ENCODE data around the gene TAF11L2.
"Not testable (repeated sequence)": the region's sequence is repeated elsewhere in the genome, so short reads cannot be mapped to it uniquely, and the experiment has no call there.

Gene TAF11L2

GRCh38 chr5:17482790-17483189 is 15.2 kb upstream of the TAF11L2 start:
- Histone ChIP-seq H3K36me3 (ENCODE audit: control insufficient read depth in 2 of 2, insufficient read depth in 2 of 2, low read length in 2 of 2) (no peaks in the 10 kb centered on the region), H3K27me3 (ENCODE audit: control insufficient read depth in 2 of 2, insufficient read depth in 2 of 2, low read length in 2 of 2) (peaks cover 0 to 3% of the 10 kb centered on the region in 2 donors), H3K9me3 (ENCODE audit: control insufficient read depth in 2 of 2, low read length in 2 of 2) (no peaks in the 10 kb centered on the region), H3K4me1 (ENCODE audit: control insufficient read depth in 2 of 2, insufficient read depth in 2 of 2, low read length in 2 of 2) (no peaks in the 10 kb centered on the region), H3K9ac (ENCODE audit: low read depth in 1 of 2, low read length in 2 of 2) (no peak overlapping the region), H3K4me3 (ENCODE audit: low read length in 2 of 2) (no peak overlapping the region), H3K27ac (ENCODE audit: low read depth in 2 of 2, low read length in 2 of 2) (no peak overlapping the region)

DNA sequence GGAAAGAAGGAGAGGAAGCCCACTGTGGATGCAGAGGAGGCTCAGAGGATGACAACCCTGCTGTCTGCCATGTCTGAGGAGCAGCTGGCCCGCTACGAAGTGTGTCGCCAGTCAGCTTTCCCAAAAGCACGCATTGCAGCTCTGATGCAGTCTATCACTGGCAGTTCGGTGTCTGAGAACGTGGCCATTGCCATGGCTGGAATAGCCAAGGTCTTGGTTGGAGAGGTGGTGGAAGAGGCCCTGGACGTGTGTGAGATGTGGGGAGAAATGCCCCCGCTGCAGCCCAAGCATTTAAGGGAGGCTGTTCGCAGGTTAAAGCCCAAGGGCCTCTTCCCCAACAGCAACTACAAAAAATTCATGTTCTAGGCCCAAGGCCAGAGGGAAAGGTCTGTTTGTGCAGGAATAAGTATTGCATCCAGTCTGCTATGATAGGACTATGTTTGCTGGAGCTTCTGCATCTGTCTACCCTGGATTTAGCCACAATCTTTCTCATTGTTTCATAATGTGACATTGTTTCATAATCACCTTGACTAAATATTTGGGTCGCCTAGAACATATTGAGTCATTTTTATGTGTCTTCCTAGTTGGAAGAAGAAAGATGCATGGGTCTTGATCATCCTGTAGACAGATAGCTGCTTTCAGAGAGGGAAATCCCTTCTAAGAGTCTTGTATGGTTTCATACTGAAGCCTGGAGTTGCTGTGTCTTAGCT is 11.4 kb upstream of the TAF11L2 start:
- not testable (repeated sequence) for H3K4me1 ChIP-seq (ENCODE audit: control insufficient read depth in 2 of 2, insufficient read depth in 2 of 2, low read length in 2 of 2); H3K27me3 ChIP-seq (ENCODE audit: control insufficient read depth in 2 of 2, insufficient read depth in 2 of 2, low read length in 2 of 2); H3K36me3 ChIP-seq (ENCODE audit: control insufficient read depth in 2 of 2, insufficient read depth in 2 of 2, low read length in 2 of 2); H3K4me3 ChIP-seq (ENCODE audit: low read length in 2 of 2); H3K9me3 ChIP-seq (ENCODE audit: control insufficient read depth in 2 of 2, low read length in 2 of 2); H3K9ac ChIP-seq (ENCODE audit: low read depth in 1 of 2, low read length in 2 of 2); H3K27ac ChIP-seq (ENCODE audit: low read depth in 2 of 2, low read length in 2 of 2)

DNA sequence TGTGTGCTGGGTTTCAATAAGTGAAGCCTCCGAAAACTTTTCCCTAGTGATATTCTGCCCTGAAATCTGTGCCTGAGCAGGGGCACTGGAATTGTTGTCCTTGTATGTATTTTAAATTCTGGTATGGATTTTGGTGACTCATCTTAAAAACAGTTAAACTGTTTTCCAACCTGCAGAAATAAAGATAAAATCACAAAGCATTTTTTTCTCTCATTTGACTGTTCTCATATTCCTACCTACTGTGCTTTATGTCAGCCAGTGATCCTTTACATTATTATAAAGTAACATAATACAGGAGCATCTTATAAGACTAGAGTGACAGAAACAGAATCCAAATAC is 10.9 kb upstream of the TAF11L2 start:
- Histone ChIP-seq H3K27me3 (ENCODE audit: control insufficient read depth in 2 of 2, insufficient read depth in 2 of 2, low read length in 2 of 2) (no peaks in the 10 kb centered on the region), H3K4me3 (ENCODE audit: low read length in 2 of 2) (no peak overlapping the region), H3K36me3 (ENCODE audit: control insufficient read depth in 2 of 2, insufficient read depth in 2 of 2, low read length in 2 of 2) (no peaks in the 10 kb centered on the region), H3K4me1 (ENCODE audit: control insufficient read depth in 2 of 2, insufficient read depth in 2 of 2, low read length in 2 of 2) (no peaks in the 10 kb centered on the region), H3K27ac (ENCODE audit: low read depth in 2 of 2, low read length in 2 of 2) (no peak overlapping the region), H3K9ac (ENCODE audit: low read depth in 1 of 2, low read length in 2 of 2) (no peak overlapping the region), H3K9me3 (ENCODE audit: control insufficient read depth in 2 of 2, low read length in 2 of 2) (no peaks in the 10 kb centered on the region)

GRCh38 chr5:17491257-17491656 is 6.8 kb upstream of the TAF11L2 start:
- not testable (repeated sequence) for H3K4me3 ChIP-seq (ENCODE audit: low read length in 2 of 2); H3K36me3 ChIP-seq (ENCODE audit: control insufficient read depth in 2 of 2, insufficient read depth in 2 of 2, low read length in 2 of 2); H3K9me3 ChIP-seq (ENCODE audit: control insufficient read depth in 2 of 2, low read length in 2 of 2); H3K27ac ChIP-seq (ENCODE audit: low read depth in 2 of 2, low read length in 2 of 2); H3K27me3 ChIP-seq (ENCODE audit: control insufficient read depth in 2 of 2, insufficient read depth in 2 of 2, low read length in 2 of 2); H3K9ac ChIP-seq (ENCODE audit: low read depth in 1 of 2, low read length in 2 of 2); H3K4me1 ChIP-seq (ENCODE audit: control insufficient read depth in 2 of 2, insufficient read depth in 2 of 2, low read length in 2 of 2)

DNA sequence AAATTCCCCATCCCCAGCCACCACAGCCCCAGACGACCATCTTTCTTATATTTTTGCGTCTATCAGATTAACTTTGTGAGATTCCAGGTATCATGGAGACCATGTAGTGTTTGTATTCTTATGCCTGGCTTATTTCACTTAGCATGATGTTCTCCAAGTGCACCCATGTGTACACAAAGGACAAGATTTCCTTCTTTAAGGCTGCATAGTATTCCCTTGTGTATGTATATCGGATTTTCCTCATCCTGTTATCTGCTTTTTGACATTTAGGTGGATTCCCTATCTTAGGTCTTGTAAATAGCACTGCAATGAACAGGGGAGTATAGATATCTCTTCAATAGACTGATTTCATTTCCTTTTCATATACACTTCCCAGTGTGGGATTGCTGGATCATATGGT is 5.3 kb upstream of the TAF11L2 start:
- Histone ChIP-seq H3K4me1 (ENCODE audit: control insufficient read depth in 2 of 2, insufficient read depth in 2 of 2, low read length in 2 of 2) (no peaks in the 10 kb centered on the region), H3K27ac (ENCODE audit: low read depth in 2 of 2, low read length in 2 of 2) (no peak overlapping the region), H3K9me3 (ENCODE audit: control insufficient read depth in 2 of 2, low read length in 2 of 2) (no peaks in the 10 kb centered on the region), H3K9ac (ENCODE audit: low read depth in 1 of 2, low read length in 2 of 2) (no peak overlapping the region), H3K4me3 (ENCODE audit: low read length in 2 of 2) (no peak overlapping the region), H3K27me3 (ENCODE audit: control insufficient read depth in 2 of 2, insufficient read depth in 2 of 2, low read length in 2 of 2) (no peaks in the 10 kb centered on the region), H3K36me3 (ENCODE audit: control insufficient read depth in 2 of 2, insufficient read depth in 2 of 2, low read length in 2 of 2) (no peaks in the 10 kb centered on the region)

GRCh38 chr5:17497446-17497845 is 585 bp upstream of the TAF11L2 start:
- H3K9ac ChIP-seq (ENCODE audit: low read depth in 1 of 2, low read length in 2 of 2), result no peak overlapping the region
- no peaks in the 10 kb centered on the region for H3K36me3 ChIP-seq (ENCODE audit: control insufficient read depth in 2 of 2, insufficient read depth in 2 of 2, low read length in 2 of 2)
- no peak overlapping the region for H3K27ac ChIP-seq (ENCODE audit: low read depth in 2 of 2, low read length in 2 of 2)
- no peaks in the 10 kb centered on the region for H3K9me3 ChIP-seq (ENCODE audit: control insufficient read depth in 2 of 2, low read length in 2 of 2)
- no peaks in the 10 kb centered on the region for H3K4me1 ChIP-seq (ENCODE audit: control insufficient read depth in 2 of 2, insufficient read depth in 2 of 2, low read length in 2 of 2)
- no peak overlapping the region for H3K4me3 ChIP-seq (ENCODE audit: low read length in 2 of 2)
- H3K27me3 ChIP-seq (ENCODE audit: control insufficient read depth in 2 of 2, insufficient read depth in 2 of 2, low read length in 2 of 2), result no peaks in the 10 kb centered on the region

GRCh38 chr5:17511775-17512325 is 13.8 kb downstream of the TAF11L2 start:
- H3K9ac ChIP-seq (ENCODE audit: low read depth in 1 of 2, low read length in 2 of 2), result no peak overlapping the region
- H3K27me3 ChIP-seq (ENCODE audit: control insufficient read depth in 2 of 2, insufficient read depth in 2 of 2, low read length in 2 of 2), result no peaks in the 10 kb centered on the region
- H3K27ac ChIP-seq (ENCODE audit: low read depth in 2 of 2, low read length in 2 of 2), result no peak overlapping the region
- no peak overlapping the region for H3K4me3 ChIP-seq (ENCODE audit: low read length in 2 of 2)
- H3K9me3 ChIP-seq (ENCODE audit: control insufficient read depth in 2 of 2, low read length in 2 of 2), result no peaks in the 10 kb centered on the region
- H3K36me3 ChIP-seq (ENCODE audit: control insufficient read depth in 2 of 2, insufficient read depth in 2 of 2, low read length in 2 of 2), result no peaks in the 10 kb centered on the region
- no peaks in the 10 kb centered on the region for H3K4me1 ChIP-seq (ENCODE audit: control insufficient read depth in 2 of 2, insufficient read depth in 2 of 2, low read length in 2 of 2)

DNA sequence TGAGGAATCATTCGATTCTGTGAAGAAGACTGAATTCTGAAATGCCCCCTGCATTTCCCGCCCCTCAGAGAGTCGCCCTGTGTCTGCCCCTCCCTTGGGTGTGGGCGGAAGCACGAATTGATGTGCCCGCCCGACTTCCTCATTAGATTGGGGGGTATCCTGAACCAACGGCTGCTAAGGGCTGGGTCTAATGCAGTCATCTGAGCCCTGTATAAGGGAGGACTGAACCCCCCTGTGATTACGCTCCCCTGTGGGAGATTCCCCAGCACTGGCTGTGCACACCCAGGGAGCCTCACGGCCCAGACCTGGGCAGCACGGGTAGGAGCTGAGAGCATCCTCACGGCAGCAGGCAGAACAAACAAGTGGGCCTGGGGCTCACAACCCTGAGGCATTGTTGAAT is 19.5 kb downstream of the TAF11L2 start:
- H3K27ac ChIP-seq (ENCODE audit: low read depth in 2 of 2, low read length in 2 of 2); H3K36me3 ChIP-seq (ENCODE audit: control insufficient read depth in 2 of 2, insufficient read depth in 2 of 2, low read length in 2 of 2); H3K4me1 ChIP-seq (ENCODE audit: control insufficient read depth in 2 of 2, insufficient read depth in 2 of 2, low read length in 2 of 2); H3K9ac ChIP-seq (ENCODE audit: low read depth in 1 of 2, low read length in 2 of 2); H3K9me3 ChIP-seq (ENCODE audit: control insufficient read depth in 2 of 2, low read length in 2 of 2); H3K4me3 ChIP-seq (ENCODE audit: low read length in 2 of 2); H3K27me3 ChIP-seq (ENCODE audit: control insufficient read depth in 2 of 2, insufficient read depth in 2 of 2, low read length in 2 of 2): not testable (repeated sequence)

- H3K9me3 ChIP-seq (ENCODE audit: control insufficient read depth in 2 of 2, low read length in 2 of 2); H3K4me1 ChIP-seq (ENCODE audit: control insufficient read depth in 2 of 2, insufficient read depth in 2 of 2, low read length in 2 of 2); H3K9ac ChIP-seq (ENCODE audit: low read depth in 1 of 2, low read length in 2 of 2); H3K27ac ChIP-seq (ENCODE audit: low read depth in 2 of 2, low read length in 2 of 2); H3K4me3 ChIP-seq (ENCODE audit: low read length in 2 of 2); H3K36me3 ChIP-seq (ENCODE audit: control insufficient read depth in 2 of 2, insufficient read depth in 2 of 2, low read length in 2 of 2); H3K27me3 ChIP-seq (ENCODE audit: control insufficient read depth in 2 of 2, insufficient read depth in 2 of 2, low read length in 2 of 2): not testable (repeated sequence)
Observed at GRCh38 chr5:17518067-17518466, 20.0 kb downstream of the TAF11L2 start, which contains the start of gene TAF11L3. Gene TAF11L3, plus strand, starts transcription at chr5:17518367.

GRCh38 chr5:17519508-17519907 is 21.5 kb downstream of the TAF11L2 start:
- not testable (repeated sequence) for H3K4me1 ChIP-seq (ENCODE audit: control insufficient read depth in 2 of 2, insufficient read depth in 2 of 2, low read length in 2 of 2); H3K9ac ChIP-seq (ENCODE audit: low read depth in 1 of 2, low read length in 2 of 2); H3K4me3 ChIP-seq (ENCODE audit: low read length in 2 of 2); H3K9me3 ChIP-seq (ENCODE audit: control insufficient read depth in 2 of 2, low read length in 2 of 2); H3K36me3 ChIP-seq (ENCODE audit: control insufficient read depth in 2 of 2, insufficient read depth in 2 of 2, low read length in 2 of 2); H3K27me3 ChIP-seq (ENCODE audit: control insufficient read depth in 2 of 2, insufficient read depth in 2 of 2, low read length in 2 of 2); H3K27ac ChIP-seq (ENCODE audit: low read depth in 2 of 2, low read length in 2 of 2)

- H3K4me3 ChIP-seq (ENCODE audit: low read length in 2 of 2); H3K27ac ChIP-seq (ENCODE audit: low read depth in 2 of 2, low read length in 2 of 2); H3K9me3 ChIP-seq (ENCODE audit: control insufficient read depth in 2 of 2, low read length in 2 of 2): not testable (repeated sequence)
Observed at GRCh38 chr5:17521501-17521900, 23.5 kb downstream of the TAF11L2 start, which contains the start of gene TAF11L4. Gene TAF11L4, plus strand, starts transcription at chr5:17521801.

More at GRCh38 chr5:17521501-17521900, 23.5 kb downstream of the TAF11L2 start, which contains the start of gene TAF11L4:
- H3K36me3 ChIP-seq (ENCODE audit: control insufficient read depth in 2 of 2, insufficient read depth in 2 of 2, low read length in 2 of 2); H3K9ac ChIP-seq (ENCODE audit: low read depth in 1 of 2, low read length in 2 of 2); H3K4me1 ChIP-seq (ENCODE audit: control insufficient read depth in 2 of 2, insufficient read depth in 2 of 2, low read length in 2 of 2); H3K27me3 ChIP-seq (ENCODE audit: control insufficient read depth in 2 of 2, insufficient read depth in 2 of 2, low read length in 2 of 2): not testable (repeated sequence)
